ENCODE results near the gene TMBIM4.

The TMBIM4 gene

DNA sequence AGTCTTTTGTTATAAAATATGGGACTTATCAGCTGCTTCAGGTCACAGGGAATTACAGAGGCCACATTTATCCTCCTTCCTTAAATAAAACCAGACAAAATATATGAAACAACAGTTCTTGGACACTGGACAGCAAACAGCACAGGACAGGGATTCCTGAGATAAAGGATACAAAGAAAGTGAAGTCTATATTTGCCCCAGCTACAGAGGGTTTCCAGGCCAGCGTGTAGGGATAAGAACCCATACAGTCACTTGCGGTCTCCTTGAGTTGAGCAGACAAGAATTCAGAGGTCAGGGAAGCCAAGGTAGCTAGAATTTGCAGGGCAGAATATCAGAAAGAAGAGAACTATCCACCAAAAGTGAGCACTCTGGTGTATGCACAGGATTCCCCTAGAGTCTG, 30.5 kb downstream of the TMBIM4 start:
- no peak for DNase-seq (ENCODE audit: low read depth, low spot score)
- no peak overlapping the region for H3K4me3 ChIP-seq (ENCODE audit: insufficient read length, low read depth)
- no peaks in the 10 kb centered on the region for H3K27me3 ChIP-seq (ENCODE audit: insufficient read depth, insufficient read length)
- peaks cover 55% of the 10 kb centered on the region for H3K36me3 ChIP-seq (ENCODE audit: insufficient read depth, insufficient read length, low read length)
- no peak overlapping the region for H3K9ac ChIP-seq (ENCODE audit: insufficient read length, low read depth)
- peaks cover 31% of the 10 kb centered on the region for H3K9me3 ChIP-seq (ENCODE audit: insufficient read depth, low read length)
- TF ChIP-seq ZNF274 (IDR thresholded peaks at IDR 0.05; ENCODE audit: low read depth, low read length): no peak
- TF ChIP-seq SUZ12 (IDR thresholded peaks at IDR 0.05; ENCODE audit: extremely low read depth, insufficient read depth, insufficient read length): no peak
- no peak for TF ChIP-seq YY1 (IDR thresholded peaks at IDR 0.05; ENCODE audit: insufficient read depth, insufficient read length)
- H3K4me1 ChIP-seq (ENCODE audit: insufficient read depth, insufficient read length): no peaks in the 10 kb centered on the region

DNA sequence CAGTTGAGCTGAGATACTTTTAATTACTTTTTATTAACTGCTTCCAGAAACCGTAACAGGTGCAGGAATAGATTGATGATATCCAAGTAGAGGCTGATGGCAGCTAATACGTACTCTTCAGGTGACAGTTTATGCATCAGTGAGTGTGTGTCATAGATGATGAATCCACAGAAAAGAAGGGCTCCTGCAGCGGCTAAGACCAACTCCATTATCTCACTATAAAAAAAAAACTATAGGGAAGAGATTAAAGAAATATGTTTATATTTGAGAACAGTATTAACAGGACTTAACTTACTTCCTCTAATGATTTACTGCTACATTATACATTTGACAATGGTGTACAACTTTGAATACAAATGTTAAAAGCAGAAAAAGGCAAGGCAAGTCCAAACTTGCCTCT, 31.9 kb downstream of the TMBIM4 start:
- Histone ChIP-seq H3K9ac (ENCODE audit: insufficient read length, low read depth) (no peak overlapping the region), H3K36me3 (ENCODE audit: insufficient read depth, insufficient read length, low read length) (peaks cover 58% of the 10 kb centered on the region), H3K4me1 (ENCODE audit: insufficient read depth, insufficient read length) (no peaks in the 10 kb centered on the region), H3K9me3 (ENCODE audit: insufficient read depth, low read length) (peaks cover 31% of the 10 kb centered on the region), H3K27me3 (ENCODE audit: insufficient read depth, insufficient read length) (no peaks in the 10 kb centered on the region), H3K4me3 (ENCODE audit: insufficient read length, low read depth) (no peak overlapping the region)
- no peak for DNase-seq (ENCODE audit: low read depth, low spot score)
- TF ChIP-seq YY1 (IDR thresholded peaks at IDR 0.05; ENCODE audit: insufficient read depth, insufficient read length): no peak
- TF ChIP-seq SUZ12 (IDR thresholded peaks at IDR 0.05; ENCODE audit: extremely low read depth, insufficient read depth, insufficient read length): no peak
- TF ChIP-seq ZNF274 (IDR thresholded peaks at IDR 0.05; ENCODE audit: low read depth, low read length): no peak

DNA sequence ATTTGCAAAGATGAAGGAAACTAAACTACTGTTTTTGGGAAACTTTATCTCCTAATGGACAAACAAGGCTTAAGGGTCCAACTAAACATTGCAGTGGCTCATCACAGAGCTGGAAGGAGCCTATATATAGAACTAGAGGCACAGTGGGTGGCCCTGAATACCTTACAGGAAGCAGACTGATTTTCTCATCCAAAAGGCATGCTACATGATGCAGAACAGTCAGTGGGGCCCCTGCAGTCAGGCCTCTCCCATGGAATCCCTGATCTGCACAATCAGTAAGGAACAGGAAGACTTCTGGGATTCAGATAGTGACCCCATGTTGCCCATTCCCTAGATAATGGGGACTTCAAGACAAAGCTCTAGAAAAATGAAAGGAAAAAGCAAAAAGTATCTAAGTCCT, 37.4 kb downstream of the TMBIM4 start:
- no peaks in the 10 kb centered on the region for H3K9me3 ChIP-seq (ENCODE audit: insufficient read depth, low read length)
- TF ChIP-seq SUZ12 (IDR thresholded peaks at IDR 0.05; ENCODE audit: extremely low read depth, insufficient read depth, insufficient read length): no peak
- no peak for TF ChIP-seq YY1 (IDR thresholded peaks at IDR 0.05; ENCODE audit: insufficient read depth, insufficient read length)
- TF ChIP-seq ZNF274 (IDR thresholded peaks at IDR 0.05; ENCODE audit: low read depth, low read length): no peak
- H3K4me3 ChIP-seq (ENCODE audit: insufficient read length, low read depth): no peak overlapping the region
- no peak overlapping the region for H3K9ac ChIP-seq (ENCODE audit: insufficient read length, low read depth)
- peak; percentile 66 for DNase-seq (ENCODE audit: low read depth, low spot score)
- H3K36me3 ChIP-seq (ENCODE audit: insufficient read depth, insufficient read length, low read length): peaks cover 33% of the 10 kb centered on the region
- no peaks in the 10 kb centered on the region for H3K4me1 ChIP-seq (ENCODE audit: insufficient read depth, insufficient read length)
- no peaks in the 10 kb centered on the region for H3K27me3 ChIP-seq (ENCODE audit: insufficient read depth, insufficient read length)

DNA sequence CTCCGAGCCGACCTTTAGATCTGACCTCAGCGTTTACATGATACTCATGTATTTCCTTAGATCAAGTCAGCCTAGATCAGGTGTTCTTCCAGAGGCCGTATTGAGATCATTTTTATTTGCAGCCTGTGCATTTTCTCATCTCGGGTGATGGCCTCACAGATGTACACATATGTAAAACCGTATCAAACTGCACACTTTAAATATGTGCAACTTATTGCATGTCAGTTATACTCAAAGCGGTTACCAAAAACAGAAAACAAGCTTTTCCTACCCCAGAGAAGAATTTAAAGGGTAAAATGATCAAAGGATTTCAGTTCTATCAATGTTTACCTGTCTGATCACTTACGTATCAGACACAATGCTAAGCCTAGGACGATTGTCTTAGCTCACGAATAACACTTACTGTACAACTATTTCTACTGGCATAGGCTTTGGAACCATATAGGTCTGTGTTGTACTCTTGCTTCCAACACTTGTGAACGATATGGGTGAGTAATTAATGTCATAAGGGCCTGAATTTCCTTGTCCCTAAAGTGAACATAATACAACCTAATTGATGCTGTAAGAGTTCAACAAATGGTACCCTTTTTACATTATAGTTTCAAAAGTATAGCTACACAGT, 38.6 kb downstream of the TMBIM4 start:
- peaks cover 28% of the 10 kb centered on the region for H3K36me3 ChIP-seq (ENCODE audit: insufficient read depth, insufficient read length, low read length)
- H3K27me3 ChIP-seq (ENCODE audit: insufficient read depth, insufficient read length): no peaks in the 10 kb centered on the region
- H3K4me1 ChIP-seq (ENCODE audit: insufficient read depth, insufficient read length): no peaks in the 10 kb centered on the region
- H3K4me3 ChIP-seq (ENCODE audit: insufficient read length, low read depth): peak overlapping the region; percentile 93
- H3K9ac ChIP-seq (ENCODE audit: insufficient read length, low read depth): peak overlapping the region; percentile 92
- H3K9me3 ChIP-seq (ENCODE audit: insufficient read depth, low read length): no peaks in the 10 kb centered on the region
- no peak for TF ChIP-seq YY1 (IDR thresholded peaks at IDR 0.05; ENCODE audit: insufficient read depth, insufficient read length)
- TF ChIP-seq ZNF274 (IDR thresholded peaks at IDR 0.05; ENCODE audit: low read depth, low read length): no peak
- TF ChIP-seq SUZ12 (IDR thresholded peaks at IDR 0.05; ENCODE audit: extremely low read depth, insufficient read depth, insufficient read length): no peak
- no peak for DNase-seq (ENCODE audit: low read depth, low spot score)

DNA sequence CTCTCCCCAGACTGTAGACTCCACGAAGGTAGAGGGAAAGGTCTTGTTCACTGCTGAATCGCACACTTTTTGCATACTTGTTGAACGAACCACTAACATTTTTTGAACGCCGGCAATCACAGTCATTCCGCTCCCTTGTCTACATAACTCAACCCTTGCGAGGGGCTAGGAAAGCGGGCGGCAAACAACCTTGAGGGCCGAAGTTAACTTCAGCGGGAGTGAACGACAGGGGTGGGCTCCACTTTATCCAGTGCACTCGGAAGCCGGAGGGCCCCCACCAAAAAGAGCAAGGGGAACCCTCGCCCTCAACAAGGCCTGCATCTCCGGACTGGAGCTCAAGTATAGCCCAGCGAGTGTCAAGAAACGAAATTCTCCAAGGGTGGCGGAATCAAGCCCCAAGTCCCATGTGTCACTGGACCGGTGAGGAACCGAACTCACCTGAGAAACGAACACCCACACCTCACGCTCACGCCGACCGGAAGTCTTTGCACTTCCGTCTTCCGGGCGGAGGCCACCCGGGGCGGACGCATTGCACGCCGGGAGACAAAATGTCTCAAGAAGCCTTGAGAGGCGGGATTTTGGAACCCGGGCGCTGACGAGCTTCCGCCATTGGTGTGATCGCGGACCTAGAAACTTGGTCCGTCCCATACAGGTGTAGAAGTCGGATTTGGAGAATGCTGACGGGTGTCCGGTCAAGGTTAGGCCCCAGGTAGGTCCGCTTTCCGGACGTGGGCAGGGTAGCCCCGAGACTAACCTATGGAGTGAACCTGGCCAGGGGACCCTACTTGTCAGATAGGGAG, 39.3 kb downstream of the TMBIM4 start, which contains the start of gene LLPH:
Gene LLPH, minus strand, starts transcription at position 484 of the 800 bp plus-strand sequence. CDS start 1,644 bp downstream, outside the sequence.
- no peak for TF ChIP-seq ZNF274 (IDR thresholded peaks at IDR 0.05; ENCODE audit: low read depth, low read length)
- no peak for TF ChIP-seq YY1 (IDR thresholded peaks at IDR 0.05; ENCODE audit: insufficient read depth, insufficient read length)
- no peak for TF ChIP-seq SUZ12 (IDR thresholded peaks at IDR 0.05; ENCODE audit: extremely low read depth, insufficient read depth, insufficient read length)
- peak within 1 kb of the TSS; percentile 92 for H3K9ac ChIP-seq (ENCODE audit: insufficient read length, low read depth)
- H3K9me3 ChIP-seq (ENCODE audit: insufficient read depth, low read length): no peaks in the 10 kb centered on the region
- H3K27me3 ChIP-seq (ENCODE audit: insufficient read depth, insufficient read length): no peaks in the 10 kb centered on the region
- peak; percentile 92 for DNase-seq (ENCODE audit: low read depth, low spot score)
- H3K4me1 ChIP-seq (ENCODE audit: insufficient read depth, insufficient read length): no peaks in the 10 kb centered on the region
- H3K36me3 ChIP-seq (ENCODE audit: insufficient read depth, insufficient read length, low read length): peaks cover 31% of the 10 kb centered on the region
- H3K4me3 ChIP-seq (ENCODE audit: insufficient read length, low read depth): peak within 1 kb of the TSS; percentile 93

DNA sequence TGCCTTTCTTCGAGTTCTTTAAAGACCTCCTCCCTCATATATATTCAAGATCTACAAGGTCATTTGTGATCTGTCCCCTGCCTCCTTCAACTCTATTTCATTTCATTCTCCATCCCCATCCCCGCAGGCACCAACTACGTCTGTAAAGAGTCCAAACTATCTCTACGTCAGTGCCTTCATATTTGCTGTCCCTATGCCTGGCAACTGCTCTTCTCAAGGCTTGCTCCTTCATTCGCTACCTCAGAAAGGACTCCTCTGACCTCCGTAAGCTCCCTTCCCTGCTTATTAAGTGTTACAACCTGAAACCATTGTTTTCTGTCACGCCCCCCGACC, 39.9 kb downstream of the TMBIM4 start:
- no peak for DNase-seq (ENCODE audit: low read depth, low spot score)
- Histone ChIP-seq H3K9me3 (ENCODE audit: insufficient read depth, low read length) (no peaks in the 10 kb centered on the region), H3K27me3 (ENCODE audit: insufficient read depth, insufficient read length) (no peaks in the 10 kb centered on the region)

DNA sequence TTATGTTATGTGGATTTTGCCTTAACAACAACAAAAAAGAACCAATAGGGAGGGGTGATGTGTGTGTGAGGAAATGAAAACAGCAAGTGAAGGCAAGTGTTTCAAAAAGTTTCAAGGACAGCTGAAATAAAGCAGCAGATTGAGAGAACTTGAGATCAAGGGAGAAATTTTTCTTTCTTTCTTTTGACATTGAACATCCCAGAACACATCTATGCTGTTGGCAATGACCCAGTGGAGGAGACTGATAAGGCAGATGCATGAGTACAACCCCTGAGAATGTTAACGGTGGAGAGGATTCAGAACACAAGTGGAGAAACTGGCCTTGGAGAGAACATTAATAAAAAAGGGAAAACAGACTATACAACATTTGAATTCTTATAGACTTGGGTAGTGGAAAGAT, 42.1 kb downstream of the TMBIM4 start:
- no peaks in the 10 kb centered on the region for H3K4me1 ChIP-seq (ENCODE audit: insufficient read depth, insufficient read length)
- no peak overlapping the region for H3K9ac ChIP-seq (ENCODE audit: insufficient read length, low read depth)
- no peaks in the 10 kb centered on the region for H3K9me3 ChIP-seq (ENCODE audit: insufficient read depth, low read length)
- TF ChIP-seq SUZ12 (IDR thresholded peaks at IDR 0.05; ENCODE audit: extremely low read depth, insufficient read depth, insufficient read length): no peak
- TF ChIP-seq YY1 (IDR thresholded peaks at IDR 0.05; ENCODE audit: insufficient read depth, insufficient read length): no peak
- TF ChIP-seq ZNF274 (IDR thresholded peaks at IDR 0.05; ENCODE audit: low read depth, low read length): no peak
- H3K27me3 ChIP-seq (ENCODE audit: insufficient read depth, insufficient read length): no peaks in the 10 kb centered on the region
- peaks cover 47% of the 10 kb centered on the region for H3K36me3 ChIP-seq (ENCODE audit: insufficient read depth, insufficient read length, low read length)
- DNase-seq (ENCODE audit: low read depth, low spot score): no peak
- H3K4me3 ChIP-seq (ENCODE audit: insufficient read length, low read depth): no peak overlapping the region

More for the DNA sequence above, 39.9 kb downstream of the TMBIM4 start:
- H3K4me3 ChIP-seq (ENCODE audit: insufficient read length, low read depth): peak overlapping the region; percentile 93
- no peaks in the 10 kb centered on the region for H3K4me1 ChIP-seq (ENCODE audit: insufficient read depth, insufficient read length)
- H3K36me3 ChIP-seq (ENCODE audit: insufficient read depth, insufficient read length, low read length): peaks cover 36% of the 10 kb centered on the region
- TF ChIP-seq ZNF274 (IDR thresholded peaks at IDR 0.05; ENCODE audit: low read depth, low read length) (no peak), YY1 (IDR thresholded peaks at IDR 0.05; ENCODE audit: insufficient read depth, insufficient read length) (no peak), SUZ12 (IDR thresholded peaks at IDR 0.05; ENCODE audit: extremely low read depth, insufficient read depth, insufficient read length) (no peak)
- peak overlapping the region; percentile 92 for H3K9ac ChIP-seq (ENCODE audit: insufficient read length, low read depth)

Measured in NT2/D1 (cell line).